ENCODE results near the gene GTPBP6. TPM values are rescaled to one million over a fixed set of nuclear protein-coding genes. Genes with fewer than 3 reads are reported as not detected.

GTPBP6 gene
- total and polyA plus RNA-seq, 4 donors = 11.8 to 79.1 (median 59.6) TPM

DNA sequence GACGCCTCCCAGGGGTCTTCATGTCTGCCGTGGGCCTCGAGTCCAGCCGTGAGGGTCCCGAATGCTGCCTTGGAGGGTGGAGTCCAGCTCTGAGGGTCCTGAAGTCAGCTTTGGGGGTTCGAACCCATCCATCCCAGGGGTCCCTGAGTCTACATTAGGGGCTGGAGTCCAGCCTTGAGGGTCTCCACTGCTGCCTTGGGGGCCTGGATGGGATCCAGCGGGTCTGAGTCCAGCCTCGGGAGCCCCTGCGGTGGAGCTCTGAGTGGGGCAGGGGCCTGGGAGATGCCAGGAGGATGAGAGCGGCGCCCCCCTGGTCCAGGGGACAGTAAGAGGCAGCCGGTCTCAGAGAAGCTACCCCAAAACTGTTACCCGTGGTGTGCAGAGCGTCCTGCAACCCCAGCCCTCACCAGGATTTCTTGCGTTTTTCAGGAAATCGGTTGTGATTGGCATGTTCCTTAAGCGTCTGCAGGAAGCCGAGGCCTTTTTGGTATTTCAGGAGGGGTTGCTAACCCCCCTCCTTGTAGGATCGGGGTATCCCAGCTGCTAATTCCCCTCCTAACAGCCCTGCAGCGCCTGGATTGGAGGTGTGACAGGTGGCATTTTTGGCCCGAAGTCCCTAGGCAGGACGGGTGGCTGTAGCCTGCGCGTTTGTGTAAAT, 1.7 kb upstream of the GTPBP6 start:
- ATAC-seq (ENCODE audit: insufficient read depth, low FRiP score) (no peak), DNase-seq (peak in 1 of 3 donors; percentile 24)
- Histone ChIP-seq H3K4me3 (peak overlapping the region; percentile 93), H3K36me3 (ENCODE audit: control insufficient read depth in 4 of 4, insufficient read depth in 4 of 4, low read length in 4 of 4) (peaks cover 0 to 13% (median 2%) of the 10 kb centered on the region in 4 donors), H3K4me1 (ENCODE audit: control insufficient read depth in 5 of 5, insufficient read depth in 5 of 5, low read length in 5 of 5) (peaks cover 0 to 12% (median 0%) of the 10 kb centered on the region in 5 donors), H3K27ac (ENCODE audit: low read depth in 1 of 2, low read length in 1 of 2) (peak overlapping the region in 1 of 2 donors; percentile 88), H3K27me3 (ENCODE audit: control insufficient read depth in 3 of 3, insufficient read depth in 3 of 3, low read length in 2 of 3) (no peaks in the 10 kb centered on the region), H3K9ac (ENCODE audit: insufficient read depth in 1 of 2, low read length in 2 of 2) (peak overlapping the region in 1 of 2 donors; percentile 49), H3K9me3 (ENCODE audit: control insufficient read depth in 4 of 4, insufficient read depth in 3 of 4, low read length in 3 of 4) (no peaks in the 10 kb centered on the region)
- WGBS, 2 donors = 4% methylated on average over 24 of the region's 24 CpGs
- TF ChIP-seq, protein P1, sequence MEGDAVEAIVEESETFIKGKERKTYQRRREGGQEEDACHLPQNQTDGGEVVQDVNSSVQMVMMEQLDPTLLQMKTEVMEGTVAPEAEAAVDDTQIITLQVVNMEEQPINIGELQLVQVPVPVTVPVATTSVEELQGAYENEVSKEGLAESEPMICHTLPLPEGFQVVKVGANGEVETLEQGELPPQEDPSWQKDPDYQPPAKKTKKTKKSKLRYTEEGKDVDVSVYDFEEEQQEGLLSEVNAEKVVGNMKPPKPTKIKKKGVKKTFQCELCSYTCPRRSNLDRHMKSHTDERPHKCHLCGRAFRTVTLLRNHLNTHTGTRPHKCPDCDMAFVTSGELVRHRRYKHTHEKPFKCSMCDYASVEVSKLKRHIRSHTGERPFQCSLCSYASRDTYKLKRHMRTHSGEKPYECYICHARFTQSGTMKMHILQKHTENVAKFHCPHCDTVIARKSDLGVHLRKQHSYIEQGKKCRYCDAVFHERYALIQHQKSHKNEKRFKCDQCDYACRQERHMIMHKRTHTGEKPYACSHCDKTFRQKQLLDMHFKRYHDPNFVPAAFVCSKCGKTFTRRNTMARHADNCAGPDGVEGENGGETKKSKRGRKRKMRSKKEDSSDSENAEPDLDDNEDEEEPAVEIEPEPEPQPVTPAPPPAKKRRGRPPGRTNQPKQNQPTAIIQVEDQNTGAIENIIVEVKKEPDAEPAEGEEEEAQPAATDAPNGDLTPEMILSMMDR (IDR thresholded peaks at IDR 0.05; ENCODE audit: control extremely low read depth, extremely low read depth) = no peak

DNA sequence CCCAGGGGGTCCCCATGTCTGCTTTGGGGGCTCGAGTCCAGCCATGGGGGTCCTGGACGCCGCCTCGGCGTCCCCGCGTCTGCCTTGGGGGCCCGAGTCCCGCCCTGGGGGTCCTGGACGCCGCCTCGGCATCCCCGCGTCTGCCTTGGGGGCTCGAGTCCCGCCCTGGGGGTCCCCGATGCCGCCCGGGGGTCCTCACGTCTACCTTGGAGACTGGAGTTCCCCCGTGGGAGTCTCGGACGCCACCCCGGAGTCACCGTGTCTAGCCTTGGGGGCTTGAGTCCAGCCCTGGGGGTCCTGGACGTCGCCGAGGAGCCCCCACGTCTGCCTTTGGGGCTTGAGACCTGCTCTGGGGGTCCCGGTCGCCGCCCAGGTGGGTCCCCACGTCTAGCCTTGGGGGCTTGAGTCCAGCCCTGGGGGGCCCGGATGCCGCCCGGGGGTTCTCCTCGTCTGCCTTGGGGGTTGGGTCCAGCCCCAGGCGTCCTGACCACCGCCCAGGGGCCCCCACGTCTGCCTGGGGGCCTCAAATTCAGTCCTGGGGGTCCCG, 1.1 kb upstream of the GTPBP6 start:
- Histone ChIP-seq H3K4me3 (peak overlapping the region; percentile 93), H3K27me3 (ENCODE audit: control insufficient read depth in 3 of 3, insufficient read depth in 3 of 3, low read length in 2 of 3) (no peaks in the 10 kb centered on the region), H3K27ac (ENCODE audit: low read depth in 1 of 2, low read length in 1 of 2) (peak overlapping the region; percentile 88 to 89), H3K9me3 (ENCODE audit: control insufficient read depth in 4 of 4, insufficient read depth in 3 of 4, low read length in 3 of 4) (no peaks in the 10 kb centered on the region), H3K4me1 (ENCODE audit: control insufficient read depth in 5 of 5, insufficient read depth in 5 of 5, low read length in 5 of 5) (peaks cover 0 to 12% (median 0%) of the 10 kb centered on the region in 5 donors), H3K36me3 (ENCODE audit: control insufficient read depth in 4 of 4, insufficient read depth in 4 of 4, low read length in 4 of 4) (peaks cover 5 to 19% (median 6%) of the 10 kb centered on the region in 4 donors), H3K9ac (ENCODE audit: insufficient read depth in 1 of 2, low read length in 2 of 2) (peak overlapping the region; percentile 5 to 46)
- no peak for DNase-seq
- TF ChIP-seq, protein P1 (IDR thresholded peaks at IDR 0.05; ENCODE audit: control extremely low read depth, extremely low read depth) = no peak
- WGBS, 2 donors = 0% methylated on average over 40 to 41 of the region's 41 CpGs
- ATAC-seq (ENCODE audit: insufficient read depth, low FRiP score) = no peak

DNA sequence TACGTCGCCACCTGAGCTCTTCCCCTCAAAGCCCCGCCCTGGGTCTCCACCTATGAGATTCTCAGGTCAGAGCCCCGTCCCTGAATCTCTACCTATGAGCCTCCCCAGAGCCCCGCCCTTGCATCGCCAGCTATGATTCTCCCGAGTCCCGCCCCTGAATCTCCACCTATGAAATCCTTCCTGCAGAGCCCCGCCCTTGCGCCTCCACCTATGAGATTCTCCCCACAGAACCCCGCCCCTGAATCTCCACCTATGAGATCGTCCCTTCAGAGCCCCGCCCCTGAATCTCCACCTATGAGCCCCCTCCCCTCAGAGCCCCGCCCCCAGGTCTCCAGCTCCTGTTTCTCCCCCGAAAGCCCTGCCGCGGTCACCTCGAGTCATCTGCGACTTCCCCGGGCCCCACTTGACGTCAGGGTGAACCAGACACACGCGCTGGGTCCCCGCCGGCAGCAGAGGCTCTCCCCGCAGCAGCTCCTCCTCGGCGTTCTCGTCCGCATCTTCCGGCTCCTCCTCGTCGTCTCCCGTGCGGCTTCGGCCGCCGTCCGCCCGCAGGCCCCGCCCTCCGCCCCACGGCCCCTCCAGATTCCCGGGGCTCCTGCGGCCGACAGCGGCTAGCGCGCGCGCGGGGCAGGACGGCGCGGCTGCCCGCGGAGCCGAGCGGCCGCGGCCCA, 393 bp downstream of the GTPBP6 start:
- peak; percentile 96 for DNase-seq
- H3K27ac ChIP-seq (ENCODE audit: low read depth in 1 of 2, low read length in 1 of 2) = peak overlapping the region; percentile 99
- H3K4me1 ChIP-seq (ENCODE audit: control insufficient read depth in 5 of 5, insufficient read depth in 5 of 5, low read length in 5 of 5) = peaks cover 0 to 12% (median 0%) of the 10 kb centered on the region in 5 donors
- H3K36me3 ChIP-seq (ENCODE audit: control insufficient read depth in 4 of 4, insufficient read depth in 4 of 4, low read length in 4 of 4) = peaks cover 10 to 30% (median 17%) of the 10 kb centered on the region in 4 donors
- TF ChIP-seq, protein P1 (IDR thresholded peaks at IDR 0.05; ENCODE audit: control extremely low read depth, extremely low read depth) = no peak
- no peaks in the 10 kb centered on the region for H3K27me3 ChIP-seq (ENCODE audit: control insufficient read depth in 3 of 3, insufficient read depth in 3 of 3, low read length in 2 of 3)
- H3K9me3 ChIP-seq (ENCODE audit: control insufficient read depth in 4 of 4, insufficient read depth in 3 of 4, low read length in 3 of 4) = no peaks in the 10 kb centered on the region
- WGBS, 2 donors = 0% methylated on average over 43 to 61 of the region's 61 CpGs
- H3K4me3 ChIP-seq = peak overlapping the region; percentile 80
- peak; percentile 73 for ATAC-seq (ENCODE audit: insufficient read depth, low FRiP score)
- H3K9ac ChIP-seq (ENCODE audit: insufficient read depth in 1 of 2, low read length in 2 of 2) = no peak overlapping the region

All from lung (tissue), 12 donors.